Progenitor cell of endocrine pancreas (in vitro differentiated cells): ENCODE results near the gene NRDE2. TPM values are rescaled to one million over a fixed set of nuclear protein-coding genes. Genes with fewer than 3 reads are reported as not detected.

ENCODE experiments used
- DNase-seq: peaks from one replicate; pipeline ENCODE4 v3.0.0; 2021; ENCODE audit warnings: low spot score; ENCODE audit not compliant: unreplicated experiment
- H3K27ac Mint-ChIP-seq: 2 replicates; pipeline ENCODE4 v1.8.0; 2021; ENCODE audit warnings: mild to moderate bottlenecking, moderate library complexity, mixed read lengths
- H3K27me3 Mint-ChIP-seq: 2 replicates; pipeline ENCODE4 v1.8.0; 2021; ENCODE audit warnings: mixed read lengths
- H3K36me3 Mint-ChIP-seq: 2 replicates; pipeline ENCODE4 v1.8.0; 2022; ENCODE audit warnings: mixed read lengths; ENCODE audit not compliant: insufficient read depth
- H3K4me1 Mint-ChIP-seq: 2 replicates; pipeline ENCODE4 v1.8.0; 2021; ENCODE audit warnings: low read depth, mixed read lengths
- H3K4me3 Mint-ChIP-seq: 2 replicates; pipeline ENCODE4 v1.8.0; 2021; ENCODE audit warnings: low read depth, mild to moderate bottlenecking, moderate library complexity, mixed read lengths
- H3K9me3 Mint-ChIP-seq: 2 replicates; pipeline ENCODE4 v1.8.0; 2021; ENCODE audit warnings: low read depth, mixed read lengths
- CTCF ChIP-seq: fragments of 200-600 bp; sonication (generic); IDR thresholded peaks from one replicate; pipeline ENCODE4 v1.5.0; 2021; ENCODE audit warnings: antibody characterized with exemption, mild to moderate bottlenecking; ENCODE audit not compliant: unreplicated experiment
- total RNA-seq: library from RNA; stranded (reverse); gene quantifications from 2 replicates; pipeline ENCODE4 v1.2.1, GENCODE V29; 2021

Gene NRDE2
- total RNA-seq, 1 donor from 2014 or later, result 36.7 TPM

- H3K9me3 Mint-ChIP-seq, result no peaks in the 10 kb centered on the region
- peaks cover 27% of the 10 kb centered on the region for H3K4me1 Mint-ChIP-seq
- peak overlapping the region; percentile 80 for H3K27ac Mint-ChIP-seq
- peak overlapping the region; percentile 53 for H3K4me3 Mint-ChIP-seq
- DNase-seq, result no peak
- no peak for TF ChIP-seq CTCF
- H3K36me3 Mint-ChIP-seq, result no peaks in the 10 kb centered on the region
- peaks cover 8% of the 10 kb centered on the region for H3K27me3 Mint-ChIP-seq
Observed at GRCh38 chr14:90336985-90337384, 5.2 kb upstream of the NRDE2 start.

- no peaks in the 10 kb centered on the region for H3K9me3 Mint-ChIP-seq
- H3K4me1 Mint-ChIP-seq, result peaks cover 28% of the 10 kb centered on the region
- TF ChIP-seq CTCF, result no peak
- H3K36me3 Mint-ChIP-seq, result no peaks in the 10 kb centered on the region
- H3K4me3 Mint-ChIP-seq, result peak overlapping the region; percentile 50
- peaks cover 8% of the 10 kb centered on the region for H3K27me3 Mint-ChIP-seq
- peak overlapping the region; percentile 80 for H3K27ac Mint-ChIP-seq
- DNase-seq, result no peak
Observed at GRCh38 chr14:90336401-90336800, 4.7 kb upstream of the NRDE2 start.

- peak overlapping the region; percentile 83 for H3K4me3 Mint-ChIP-seq
- no peak for TF ChIP-seq CTCF
- DNase-seq, result no peak
- no peaks in the 10 kb centered on the region for H3K9me3 Mint-ChIP-seq
- H3K36me3 Mint-ChIP-seq, result peaks cover 2% of the 10 kb centered on the region
- peaks cover 8% of the 10 kb centered on the region for H3K27me3 Mint-ChIP-seq
- H3K27ac Mint-ChIP-seq, result peak overlapping the region; percentile 89
- peaks cover 23% of the 10 kb centered on the region for H3K4me1 Mint-ChIP-seq
Observed at GRCh38 chr14:90332271-90332584, 487 bp upstream of the NRDE2 start.

GRCh38 chr14:90330203-90331196 is 1.2 kb downstream of the NRDE2 start:
- TF ChIP-seq CTCF, result no peak
- Mint-ChIP-seq H3K36me3 (peaks cover 2% of the 10 kb centered on the region), H3K9me3 (no peaks in the 10 kb centered on the region), H3K4me3 (peak overlapping the region; percentile 83), H3K27me3 (peaks cover 8% of the 10 kb centered on the region), H3K27ac (peak overlapping the region; percentile 95), H3K4me1 (peaks cover 9% of the 10 kb centered on the region)
- no peak for DNase-seq

GRCh38 chr14:90321891-90322290 is 9.8 kb downstream of the NRDE2 start:
- peaks cover 11% of the 10 kb centered on the region for H3K9me3 Mint-ChIP-seq
- H3K4me1 Mint-ChIP-seq, result peaks cover 14% of the 10 kb centered on the region
- no peak for TF ChIP-seq CTCF
- no peak for DNase-seq
- H3K27me3 Mint-ChIP-seq, result no peaks in the 10 kb centered on the region
- H3K4me3 Mint-ChIP-seq, result no peak overlapping the region
- no peak overlapping the region for H3K27ac Mint-ChIP-seq
- peaks cover 23% of the 10 kb centered on the region for H3K36me3 Mint-ChIP-seq
